ENCODE measurements around the gene PSMF1. TPM values are rescaled to one million over a fixed set of nuclear protein-coding genes. Genes with fewer than 3 reads are reported as not detected.
A peak's percentile ranks its signal among the peaks of the same experiment; 100 is the strongest.

Gene PSMF1
- total and polyA plus RNA-seq, 2 of the 13 experiments (the other 11 are each of a cell fraction or from before 2014, with no cell fraction given) = 82.5 to 86.0 TPM

GRCh38 chr20:1165941-1166340 lies 47.5 kb downstream of the PSMF1 start (continued):
- TF ChIP-seq PATZ1 (CRISPR knock-in tag; IDR thresholded peaks at IDR 0.05) (no peak), ADNP (CRISPR knock-in tag; IDR thresholded peaks at IDR 0.05) (no peak), ZSCAN31 (CRISPR knock-in tag; IDR thresholded peaks at IDR 0.05; ENCODE audit: low read depth) (no peak), HIC2 (CRISPR knock-in tag; IDR thresholded peaks at IDR 0.05; ENCODE audit: low read depth) (no peak), FOXO1 (CRISPR knock-in tag; IDR thresholded peaks at IDR 0.05) (peak; percentile 22; the same call in 1 of the 2 replicates), ZNF563 (CRISPR knock-in tag; IDR thresholded peaks at IDR 0.05) (0 out of 2 replicates have a peak, but pooled peaks have one; percentile 56), ARID4A (CRISPR knock-in tag; IDR thresholded peaks at IDR 0.05; ENCODE audit: borderline replicate concordance) (no peak), SNAPC2 (CRISPR knock-in tag; IDR thresholded peaks at IDR 0.05) (no peak), DDIT3 (CRISPR knock-in tag; IDR thresholded peaks at IDR 0.05) (no peak), HMGXB3 (CRISPR knock-in tag; IDR thresholded peaks at IDR 0.05; ENCODE audit: borderline replicate concordance) (no peak), GLI4 (CRISPR knock-in tag; IDR thresholded peaks at IDR 0.05; ENCODE audit: borderline replicate concordance) (no peak), MEIS2 (CRISPR knock-in tag; IDR thresholded peaks at IDR 0.05) (no peak), U2AF2 (IDR thresholded peaks at IDR 0.05; ENCODE audit: low read depth, low read length) (no peak), RCOR2 (CRISPR knock-in tag; IDR thresholded peaks at IDR 0.05) (no peak), KLF11 (CRISPR knock-in tag; IDR thresholded peaks at IDR 0.05) (no peak), HNF4A (CRISPR knock-in tag; IDR thresholded peaks at IDR 0.05) (peak; percentile 92), RXRA (CRISPR knock-in tag; IDR thresholded peaks at IDR 0.05) (peak; percentile 66; the same call in 1 of the 2 replicates)
